Measurements from ENCODE around the gene AFAP1L2.

AFAP1L2 gene

DNA sequence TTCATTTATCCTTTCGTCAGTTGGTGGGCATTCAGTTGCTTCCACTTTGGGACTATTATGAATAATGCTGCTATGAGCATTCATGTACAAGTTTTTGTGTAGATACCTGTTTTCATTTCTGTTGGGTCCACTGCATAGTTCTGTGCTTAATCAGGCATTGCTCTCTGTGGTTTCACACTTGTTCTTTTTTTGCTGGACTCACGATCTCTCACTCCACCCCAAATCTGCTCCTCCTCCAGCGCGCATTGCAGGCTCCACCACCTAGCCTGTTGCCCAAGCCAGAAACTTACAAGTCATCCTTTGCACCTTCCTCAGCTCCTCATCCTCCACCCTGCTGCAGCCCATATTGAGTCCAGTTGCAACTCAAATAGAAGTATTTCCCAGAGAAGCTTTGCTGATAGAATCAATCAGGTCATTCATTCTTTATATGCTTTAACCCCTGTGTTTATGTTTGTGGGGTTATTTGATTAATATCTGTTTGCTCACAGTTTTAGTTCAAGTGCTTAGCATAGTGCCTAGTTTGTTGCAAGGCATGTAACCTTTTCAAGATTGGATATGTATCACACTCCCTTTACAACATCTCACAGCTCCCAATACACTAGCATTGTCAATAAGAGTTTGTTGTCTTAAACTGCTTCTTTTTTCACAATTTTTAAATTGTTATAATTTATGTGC, 16.6 kb upstream of the AFAP1L2 start:
- H3K79me2 ChIP-seq (ENCODE audit: insufficient read depth, low read length) = no peaks in the 10 kb centered on the region
- no peaks in the 10 kb centered on the region for H3F3A ChIP-seq (ENCODE audit: insufficient read depth)
- no peaks in the 10 kb centered on the region for H3K9me3 ChIP-seq (ENCODE audit: insufficient read depth, low read length)
- no peak overlapping the region for H2AFZ ChIP-seq (ENCODE audit: low read depth, low read length, severe bottlenecking)
- no peaks in the 10 kb centered on the region for H3K36me3 ChIP-seq (ENCODE audit: low read length)
- no peak overlapping the region for H3K27ac ChIP-seq (ENCODE audit: low read depth, low read length)
- no peaks in the 10 kb centered on the region for H3K9me2 ChIP-seq (replicated peaks; ENCODE audit: insufficient read depth, low read length)
- no peak overlapping the region for H3K4me2 ChIP-seq (ENCODE audit: low read depth, low read length, poor library complexity, severe bottlenecking)
- TF ChIP-seq, protein P1, sequence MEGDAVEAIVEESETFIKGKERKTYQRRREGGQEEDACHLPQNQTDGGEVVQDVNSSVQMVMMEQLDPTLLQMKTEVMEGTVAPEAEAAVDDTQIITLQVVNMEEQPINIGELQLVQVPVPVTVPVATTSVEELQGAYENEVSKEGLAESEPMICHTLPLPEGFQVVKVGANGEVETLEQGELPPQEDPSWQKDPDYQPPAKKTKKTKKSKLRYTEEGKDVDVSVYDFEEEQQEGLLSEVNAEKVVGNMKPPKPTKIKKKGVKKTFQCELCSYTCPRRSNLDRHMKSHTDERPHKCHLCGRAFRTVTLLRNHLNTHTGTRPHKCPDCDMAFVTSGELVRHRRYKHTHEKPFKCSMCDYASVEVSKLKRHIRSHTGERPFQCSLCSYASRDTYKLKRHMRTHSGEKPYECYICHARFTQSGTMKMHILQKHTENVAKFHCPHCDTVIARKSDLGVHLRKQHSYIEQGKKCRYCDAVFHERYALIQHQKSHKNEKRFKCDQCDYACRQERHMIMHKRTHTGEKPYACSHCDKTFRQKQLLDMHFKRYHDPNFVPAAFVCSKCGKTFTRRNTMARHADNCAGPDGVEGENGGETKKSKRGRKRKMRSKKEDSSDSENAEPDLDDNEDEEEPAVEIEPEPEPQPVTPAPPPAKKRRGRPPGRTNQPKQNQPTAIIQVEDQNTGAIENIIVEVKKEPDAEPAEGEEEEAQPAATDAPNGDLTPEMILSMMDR (IDR thresholded peaks at IDR 0.05; ENCODE audit: insufficient read depth, low read length, poor library complexity, severe bottlenecking) = no peak
- no peak for TF ChIP-seq EZH2phosphoT487 (conservative IDR thresholded peaks at IDR 0.05; ENCODE audit: low read length)
- no peaks in the 10 kb centered on the region for H3K27me3 ChIP-seq (ENCODE audit: low read length)
- H3K4me3 ChIP-seq (ENCODE audit: insufficient read depth, low read length, poor library complexity, severe bottlenecking) = no peak overlapping the region
- no peaks in the 10 kb centered on the region for H4K20me1 ChIP-seq (ENCODE audit: low read depth, low read length)
- no peak overlapping the region for H3K9ac ChIP-seq (ENCODE audit: low read length)

- H3K9ac ChIP-seq (ENCODE audit: low read length) = no peak overlapping the region
- H3K27me3 ChIP-seq (ENCODE audit: low read length) = no peaks in the 10 kb centered on the region
- no peak for TF ChIP-seq EZH2phosphoT487 (conservative IDR thresholded peaks at IDR 0.05; ENCODE audit: low read length)
- TF ChIP-seq, protein P1 (IDR thresholded peaks at IDR 0.05; ENCODE audit: insufficient read depth, low read length, poor library complexity, severe bottlenecking) = no peak
- H3K4me3 ChIP-seq (ENCODE audit: insufficient read depth, low read length, poor library complexity, severe bottlenecking) = no peak overlapping the region
- H3K9me3 ChIP-seq (ENCODE audit: insufficient read depth, low read length) = no peaks in the 10 kb centered on the region
- H3K9me2 ChIP-seq (replicated peaks; ENCODE audit: insufficient read depth, low read length) = no peaks in the 10 kb centered on the region
- no peaks in the 10 kb centered on the region for H4K20me1 ChIP-seq (ENCODE audit: low read depth, low read length)
- H3F3A ChIP-seq (ENCODE audit: insufficient read depth) = no peaks in the 10 kb centered on the region
- H3K4me2 ChIP-seq (ENCODE audit: low read depth, low read length, poor library complexity, severe bottlenecking) = no peak overlapping the region
- H2AFZ ChIP-seq (ENCODE audit: low read depth, low read length, severe bottlenecking) = no peak overlapping the region
- no peaks in the 10 kb centered on the region for H3K36me3 ChIP-seq (ENCODE audit: low read length)
- H3K79me2 ChIP-seq (ENCODE audit: insufficient read depth, low read length) = no peaks in the 10 kb centered on the region
- no peak overlapping the region for H3K27ac ChIP-seq (ENCODE audit: low read depth, low read length)
Measured at GRCh38 chr10:114418109-114418508, 13.8 kb upstream of the AFAP1L2 start.

DNA sequence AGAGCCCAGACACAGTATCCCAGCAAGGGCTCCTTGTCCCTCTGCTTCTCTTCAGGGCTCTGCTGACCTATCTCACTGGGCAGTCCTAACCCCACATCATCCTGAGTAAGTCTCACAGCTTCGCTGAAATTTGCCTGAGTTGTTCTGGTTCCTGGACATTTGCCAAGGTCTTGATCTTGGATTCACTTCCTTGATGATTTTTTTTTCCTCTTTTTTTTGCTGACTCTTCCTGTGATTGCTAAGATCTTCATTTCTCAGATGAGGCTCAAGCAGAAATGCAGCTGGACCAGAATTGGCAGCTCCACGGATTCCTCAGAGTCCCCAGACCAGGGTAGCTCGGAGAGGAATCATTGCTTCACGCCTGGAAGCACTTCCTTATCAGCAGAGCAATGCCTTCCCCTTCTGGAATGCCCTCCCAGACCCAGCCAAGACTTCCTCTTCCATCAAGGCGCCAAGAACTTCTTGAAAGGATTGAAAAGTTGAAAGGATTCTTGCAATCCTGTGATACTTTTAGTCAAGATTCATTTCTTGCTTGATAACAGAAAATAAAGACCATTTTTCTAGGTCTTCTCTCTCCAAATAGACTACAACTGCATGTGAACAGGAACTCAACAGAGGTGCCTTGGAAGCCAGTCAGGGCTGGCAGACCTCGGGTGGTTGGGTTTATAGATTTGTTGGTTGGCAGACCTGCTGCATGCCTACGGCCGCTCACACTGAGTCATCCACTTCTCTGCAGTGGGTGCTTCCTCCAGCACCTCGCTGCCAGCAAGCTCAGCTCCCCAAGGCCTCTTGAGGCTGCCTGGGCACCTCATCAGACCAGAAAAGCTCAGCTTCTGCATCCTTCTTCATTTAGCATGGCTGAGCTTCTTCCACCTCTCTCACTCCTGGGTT, 8.8 kb upstream of the AFAP1L2 start:
- no peak overlapping the region for H2AFZ ChIP-seq (ENCODE audit: low read depth, low read length, severe bottlenecking)
- H3K9me2 ChIP-seq (replicated peaks; ENCODE audit: insufficient read depth, low read length) = no peaks in the 10 kb centered on the region
- TF ChIP-seq, protein P1 (IDR thresholded peaks at IDR 0.05; ENCODE audit: insufficient read depth, low read length, poor library complexity, severe bottlenecking) = no peak
- TF ChIP-seq EZH2phosphoT487 (conservative IDR thresholded peaks at IDR 0.05; ENCODE audit: low read length) = no peak
- H3K27me3 ChIP-seq (ENCODE audit: low read length) = no peaks in the 10 kb centered on the region
- no peaks in the 10 kb centered on the region for H3K79me2 ChIP-seq (ENCODE audit: insufficient read depth, low read length)
- no peaks in the 10 kb centered on the region for H3K9me3 ChIP-seq (ENCODE audit: insufficient read depth, low read length)
- no peak overlapping the region for H3K27ac ChIP-seq (ENCODE audit: low read depth, low read length)
- H3F3A ChIP-seq (ENCODE audit: insufficient read depth) = no peaks in the 10 kb centered on the region
- H3K4me2 ChIP-seq (ENCODE audit: low read depth, low read length, poor library complexity, severe bottlenecking) = no peak overlapping the region
- H3K4me3 ChIP-seq (ENCODE audit: insufficient read depth, low read length, poor library complexity, severe bottlenecking) = no peak overlapping the region
- no peak overlapping the region for H3K9ac ChIP-seq (ENCODE audit: low read length)
- H3K36me3 ChIP-seq (ENCODE audit: low read length) = no peaks in the 10 kb centered on the region
- H4K20me1 ChIP-seq (ENCODE audit: low read depth, low read length) = no peaks in the 10 kb centered on the region

Measured in SU-DHL-6 (cell line).